22Rv1 (cell line): ENCODE results near the gene CEP131.

ENCODE experiments used
- ZFX ChIP-seq: fragments of 450-650 bp; IDR thresholded peaks from 2 replicates; pipeline ENCODE4 v1.6.1; 2017; ENCODE audit warnings: antibody characterized with exemption, borderline replicate concordance
- TF ChIP-seq, protein P1 (sequence below): fragments of 450-650 bp; IDR thresholded peaks from 2 replicates; pipeline ENCODE4 v1.5.1; 2017; ENCODE audit warnings: mild to moderate bottlenecking

DNA sequence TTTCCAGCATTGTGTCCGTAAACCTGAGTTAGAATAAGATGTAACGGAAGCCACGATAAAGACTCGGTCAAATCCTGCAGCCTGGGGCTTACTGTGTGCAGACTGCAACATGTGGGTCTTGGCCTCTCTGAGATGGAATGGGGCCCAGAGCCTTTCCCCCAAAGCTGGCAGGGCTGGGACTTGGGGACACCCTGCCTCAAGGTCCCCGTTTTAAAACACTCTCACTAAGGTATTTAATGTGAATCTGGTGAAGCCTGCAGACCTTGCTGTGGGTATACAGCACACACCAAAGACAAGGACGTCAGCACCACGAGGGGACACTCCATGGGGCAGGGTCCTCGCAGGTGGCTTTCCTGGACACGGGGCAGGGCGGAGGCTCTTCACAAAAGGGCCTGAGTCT, 18.4 kb upstream of the CEP131 start:
- TF ChIP-seq, protein P1, sequence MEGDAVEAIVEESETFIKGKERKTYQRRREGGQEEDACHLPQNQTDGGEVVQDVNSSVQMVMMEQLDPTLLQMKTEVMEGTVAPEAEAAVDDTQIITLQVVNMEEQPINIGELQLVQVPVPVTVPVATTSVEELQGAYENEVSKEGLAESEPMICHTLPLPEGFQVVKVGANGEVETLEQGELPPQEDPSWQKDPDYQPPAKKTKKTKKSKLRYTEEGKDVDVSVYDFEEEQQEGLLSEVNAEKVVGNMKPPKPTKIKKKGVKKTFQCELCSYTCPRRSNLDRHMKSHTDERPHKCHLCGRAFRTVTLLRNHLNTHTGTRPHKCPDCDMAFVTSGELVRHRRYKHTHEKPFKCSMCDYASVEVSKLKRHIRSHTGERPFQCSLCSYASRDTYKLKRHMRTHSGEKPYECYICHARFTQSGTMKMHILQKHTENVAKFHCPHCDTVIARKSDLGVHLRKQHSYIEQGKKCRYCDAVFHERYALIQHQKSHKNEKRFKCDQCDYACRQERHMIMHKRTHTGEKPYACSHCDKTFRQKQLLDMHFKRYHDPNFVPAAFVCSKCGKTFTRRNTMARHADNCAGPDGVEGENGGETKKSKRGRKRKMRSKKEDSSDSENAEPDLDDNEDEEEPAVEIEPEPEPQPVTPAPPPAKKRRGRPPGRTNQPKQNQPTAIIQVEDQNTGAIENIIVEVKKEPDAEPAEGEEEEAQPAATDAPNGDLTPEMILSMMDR = no peak
- no peak for TF ChIP-seq ZFX
